ENCODE measurements around the gene ACTR3C.
"Not testable (repeated sequence)": the region's sequence is repeated elsewhere in the genome, so short reads cannot be mapped to it uniquely, and the experiment has no call there.

ACTR3C gene

DNA sequence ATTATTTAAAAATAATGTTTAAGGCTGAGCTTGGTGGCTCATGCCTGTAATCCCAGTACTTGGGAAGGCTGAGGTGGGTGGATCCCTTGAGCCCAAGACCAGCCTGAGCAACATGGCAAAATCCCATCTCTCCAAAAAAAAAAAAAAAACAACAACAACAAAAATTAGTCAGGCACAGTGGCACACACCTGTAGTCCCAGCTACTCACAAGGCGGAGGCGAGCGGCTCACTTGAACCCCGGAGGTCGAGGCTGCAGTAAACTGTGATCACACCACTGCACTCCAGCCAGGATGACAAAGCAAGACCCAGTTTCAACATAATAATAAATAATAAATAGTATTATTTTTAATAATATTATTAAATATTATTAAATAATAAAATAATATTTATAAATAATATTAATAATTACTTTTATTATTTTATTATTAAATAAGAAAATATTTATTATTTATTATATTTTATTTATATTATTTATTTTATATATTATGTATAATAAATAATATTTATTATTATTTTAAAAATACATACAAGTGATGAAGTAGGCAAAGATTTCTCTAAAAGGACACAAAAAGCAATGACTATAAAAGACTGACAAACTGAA, 8.6 kb downstream of the ACTR3C start:
- H3K4me3 ChIP-seq (ENCODE audit: control insufficient read depth, low read depth, low read length): no peak overlapping the region
- no peak for DNase-seq (ENCODE audit: low read depth)
- TF ChIP-seq CTCF (IDR thresholded peaks at IDR 0.05; ENCODE audit: control insufficient read depth, insufficient read depth, low read depth, low read length, missing control alignments): no peak

DNA sequence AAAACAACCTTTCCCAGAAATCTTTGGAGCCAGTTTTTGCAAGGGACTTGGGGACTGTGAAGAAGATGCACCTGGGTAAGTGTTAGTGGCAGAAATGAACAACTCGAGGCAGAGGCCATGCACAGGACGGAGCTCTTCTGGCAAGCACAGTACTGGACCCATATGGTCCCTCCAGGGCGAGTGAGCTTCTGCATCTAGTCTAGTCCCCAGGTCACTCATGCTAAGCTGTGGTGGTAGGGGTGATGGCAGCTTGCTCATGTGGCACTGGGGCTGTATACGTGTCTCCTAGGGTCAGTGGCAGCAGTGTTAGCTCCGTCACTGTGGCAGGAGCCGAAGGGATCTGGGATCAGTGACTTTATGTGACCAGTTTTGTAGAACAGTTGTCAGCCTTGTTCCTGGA, 9.5 kb downstream of the ACTR3C start:
- no peak for TF ChIP-seq CTCF (IDR thresholded peaks at IDR 0.05; ENCODE audit: control insufficient read depth, insufficient read depth, low read depth, low read length, missing control alignments)
- no peak overlapping the region for H3K4me3 ChIP-seq (ENCODE audit: control insufficient read depth, low read depth, low read length)
- no peak for DNase-seq (ENCODE audit: low read depth)

DNA sequence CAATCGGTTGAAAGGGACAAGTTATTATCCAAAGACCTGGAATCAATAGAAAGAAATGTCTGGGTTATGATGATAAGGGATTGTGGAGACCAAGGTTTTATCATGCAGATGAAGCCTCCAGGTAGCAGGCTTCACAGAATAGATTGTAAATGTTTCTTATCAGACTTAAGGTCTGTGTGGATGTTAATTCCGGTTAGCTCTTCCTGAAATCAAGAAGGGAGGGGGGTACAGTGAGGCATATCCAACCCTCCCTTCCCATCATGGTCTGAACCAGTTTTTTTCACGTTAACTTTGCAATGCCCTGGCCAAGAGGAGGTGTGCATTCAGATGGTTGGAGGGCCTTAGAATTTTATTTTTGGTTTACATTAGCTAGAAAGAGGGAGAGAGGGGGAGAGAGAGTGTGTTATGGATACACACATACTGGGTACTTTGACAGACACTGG, 10.0 kb downstream of the ACTR3C start:
- DNase-seq (ENCODE audit: low read depth): no peak
- no peak overlapping the region for H3K4me3 ChIP-seq (ENCODE audit: control insufficient read depth, low read depth, low read length)
- no peak for TF ChIP-seq CTCF (IDR thresholded peaks at IDR 0.05; ENCODE audit: control insufficient read depth, insufficient read depth, low read depth, low read length, missing control alignments)

GRCh38 chr7:150312649-150313366, 10.5 kb downstream of the ACTR3C start:
- H3K4me3 ChIP-seq (ENCODE audit: control insufficient read depth, low read depth, low read length); DNase-seq (ENCODE audit: low read depth): not testable (repeated sequence)

GRCh38 chr7:150311711-150312110, 11.6 kb downstream of the ACTR3C start:
- DNase-seq (ENCODE audit: low read depth): no peak
- no peak overlapping the region for H3K4me3 ChIP-seq (ENCODE audit: control insufficient read depth, low read depth, low read length)
- TF ChIP-seq CTCF (IDR thresholded peaks at IDR 0.05; ENCODE audit: control insufficient read depth, insufficient read depth, low read depth, low read length, missing control alignments): no peak

- no peak overlapping the region for H3K4me3 ChIP-seq (ENCODE audit: control insufficient read depth, low read depth, low read length)
- no peak for TF ChIP-seq CTCF (IDR thresholded peaks at IDR 0.05; ENCODE audit: control insufficient read depth, insufficient read depth, low read depth, low read length, missing control alignments)
- DNase-seq (ENCODE audit: low read depth): no peak
These were observed 12.2 kb downstream of the ACTR3C start for GRCh38 chr7:150311146-150311545.

- TF ChIP-seq CTCF (IDR thresholded peaks at IDR 0.05; ENCODE audit: control insufficient read depth, insufficient read depth, low read depth, low read length, missing control alignments): no peak
- no peak for DNase-seq (ENCODE audit: low read depth)
- no peak overlapping the region for H3K4me3 ChIP-seq (ENCODE audit: control insufficient read depth, low read depth, low read length)
These were observed 14.8 kb downstream of the ACTR3C start for GRCh38 chr7:150308575-150308974.
